GM19452 (cell line): Measurements from ENCODE around the gene TMEM255A.

Experiments used
- ATAC-seq: cut with Tn5 transposase; IDR thresholded peaks from one replicate; pipeline ENCODE4 v1.9.1; 2021; ENCODE audit not compliant: unreplicated experiment

TMEM255A gene

GRCh38 chrX:120213438-120214265 is 97.6 kb downstream of the TMEM255A start:
- ATAC-seq, result peak; percentile 64
